IMR-90 (cell line): ENCODE measurements around the gene DTD1. TPM values are rescaled to one million over a fixed set of nuclear protein-coding genes. Genes with fewer than 3 reads are reported as not detected.

Experiments
- ATAC-seq: fragments of 200-7000 bp; cut with Tn5 transposase; 2 replicates; pipeline ENCODE4 v1.9.1; 2020; ENCODE audit warnings: low read depth, mild to moderate bottlenecking, moderate library complexity
- Bru-seq: library from RNA; stranded (reverse); fragments of 400-500 nt; gene quantifications from one replicate; lab custom pipeline; 2021; lab: Mats Ljungman, UMichigan
- BruChase-seq, 2 experiments: library from RNA; stranded (reverse); fragments of 400-500 nt; gene quantifications; one replicate each; lab custom pipeline; 2021; lab: Mats Ljungman, UMichigan
- BruUV-seq: library from RNA; stranded (reverse); fragments of 400-500 nt; replicated peaks from 2 replicates; lab custom pipeline; 2021; lab: Mats Ljungman, UMichigan
- CTCF ChIA-PET: fragments of 300-600 bp; formaldehyde crosslinking; extraction: SDS; loops from one replicate; lab custom pipeline; 2021; ENCODE audit warnings: antibody characterized with exemption; lab: Yijun Ruan, JAX
- POLR2A ChIA-PET: fragments of 300-600 bp; sonication (Branson Sonifier 250); formaldehyde crosslinking; loops from one replicate; lab custom pipeline; 2022; ENCODE audit warnings: antibody characterized with exemption; ENCODE audit not compliant: unreplicated experiment; lab: Charles Lee
- DNase-seq: peaks from one replicate; pipeline ENCODE4 v3.0.0; 2013
- H2AFZ ChIP-seq: replicated peaks from 2 replicates; pipeline ENCODE3; 2013; ENCODE audit warnings: low read length, mild to moderate bottlenecking; ENCODE audit not compliant: poor library complexity
- H2AK5ac ChIP-seq: 2 replicates; pipeline ENCODE4 v1.6.1; 2013; ENCODE audit warnings: low read depth, low read length, inconsistent platforms
- H2AK9ac ChIP-seq: replicated peaks from 2 replicates; pipeline ENCODE3; 2013; ENCODE audit warnings: mild to moderate bottlenecking, low read depth, low read length, moderate library complexity; ENCODE audit not compliant: poor library complexity
- H2BK120ac ChIP-seq: 2 replicates; pipeline ENCODE4 v1.6.1; 2013; ENCODE audit warnings: low read depth, low read length, inconsistent platforms
- H2BK15ac ChIP-seq: 3 replicates; pipeline ENCODE4 v1.6.1; 2013; ENCODE audit warnings: low read depth, low read length, inconsistent platforms
- H2BK20ac ChIP-seq: 2 replicates; pipeline ENCODE4 v1.6.1; 2013; ENCODE audit warnings: low read depth, mild to moderate bottlenecking, inconsistent platforms, low read length, moderate library complexity
- H2BK5ac ChIP-seq: 2 replicates; pipeline ENCODE4 v1.6.1; 2013; ENCODE audit warnings: mild to moderate bottlenecking, low read depth, low read length, inconsistent platforms; ENCODE audit not compliant: poor library complexity, severe bottlenecking
- H3K14ac ChIP-seq: replicated peaks from 2 replicates; pipeline ENCODE4 v1.6.1; 2013; ENCODE audit warnings: low read depth, low read length, inconsistent platforms
- H3K18ac ChIP-seq: 2 replicates; pipeline ENCODE4 v1.6.1; 2013; ENCODE audit warnings: low read depth, low read length, control low read depth
- H3K23ac ChIP-seq: 2 replicates; pipeline ENCODE4 v1.6.1; 2013; ENCODE audit warnings: low read depth, low read length, inconsistent platforms
- H3K27ac ChIP-seq: 2 replicates; pipeline ENCODE4 v1.5.1; 2013; ENCODE audit warnings: mild to moderate bottlenecking, control low read depth, low read length; ENCODE audit not compliant: insufficient read depth
- H3K27me3 ChIP-seq: 2 replicates; pipeline ENCODE4 v1.6.1; 2013; ENCODE audit warnings: low read length; ENCODE audit not compliant: control insufficient read depth, insufficient read depth
- H3K36me3 ChIP-seq: 2 replicates; pipeline ENCODE4 v1.6.1; 2013; ENCODE audit warnings: low read length, mixed read lengths; ENCODE audit not compliant: control insufficient read depth, insufficient read depth
- H3K4ac ChIP-seq: 2 replicates; pipeline ENCODE4 v1.6.1; 2013; ENCODE audit warnings: low read depth, low read length, inconsistent platforms
- H3K4me1 ChIP-seq: 2 replicates; pipeline ENCODE4 v1.6.1; 2013; ENCODE audit warnings: low read length, mixed read lengths; ENCODE audit not compliant: control insufficient read depth, insufficient read depth
- H3K4me2 ChIP-seq: 2 replicates; pipeline ENCODE4 v1.6.1; 2013; ENCODE audit warnings: low read depth, mild to moderate bottlenecking, control low read depth, low read length, moderate library complexity
- H3K4me3 ChIP-seq: 2 replicates; pipeline ENCODE4 v1.5.1; 2013; ENCODE audit warnings: low read depth, mild to moderate bottlenecking, control low read depth, low read length, moderate library complexity; ENCODE audit not compliant: insufficient read depth
- H3K56ac ChIP-seq: 2 replicates; pipeline ENCODE4 v1.6.1; 2013; ENCODE audit warnings: low read length, inconsistent platforms; ENCODE audit not compliant: insufficient read depth; ENCODE audit errors: extremely low read depth
- H3K79me1 ChIP-seq, 2 experiments: 2 replicates each; pipeline ENCODE4 v1.6.1; 2013; ENCODE audit warnings: low read length in 2 of 2, inconsistent platforms in 1 of 2, low read depth in 1 of 2
- H3K9ac ChIP-seq: 2 replicates; pipeline ENCODE4 v1.6.1; 2013; ENCODE audit warnings: low read depth, low read length, control low read depth
- H3K9me1 ChIP-seq: 2 replicates; pipeline ENCODE4 v1.6.1; 2013; ENCODE audit warnings: low read length, inconsistent platforms; ENCODE audit not compliant: insufficient read depth
- H3K9me3 ChIP-seq: 2 replicates; pipeline ENCODE4 v1.6.1; 2013; ENCODE audit warnings: low read length; ENCODE audit not compliant: control insufficient read depth, insufficient read depth
- H4K20me1 ChIP-seq: 2 replicates; pipeline ENCODE4 v1.6.1; 2013; ENCODE audit warnings: low read length, inconsistent platforms; ENCODE audit not compliant: insufficient read depth
- H4K5ac ChIP-seq: 2 replicates; pipeline ENCODE4 v1.6.1; 2013; ENCODE audit warnings: mild to moderate bottlenecking, low read depth, low read length, control low read depth
- H4K8ac ChIP-seq, 2 experiments: 2 replicates each; pipeline ENCODE4 v1.6.1; 2013; ENCODE audit warnings: low read depth in 2 of 2, low read length in 2 of 2, control low read depth in 1 of 2, inconsistent platforms in 1 of 2
- H4K91ac ChIP-seq: 2 replicates; pipeline ENCODE4 v1.6.1; 2013; ENCODE audit warnings: low read depth, low read length, inconsistent platforms; ENCODE audit not compliant: insufficient read depth
- CHD1 ChIP-seq: IDR thresholded peaks from 2 replicates; pipeline ENCODE4 v1.6.1; 2012; ENCODE audit warnings: low read depth, low read length, improper control_type of control experiment
- MAFK ChIP-seq: IDR thresholded peaks from 2 replicates; pipeline ENCODE4 v1.6.1; 2012; ENCODE audit warnings: low read depth, low read length, improper control_type of control experiment
- MAZ ChIP-seq: IDR thresholded peaks from 2 replicates; pipeline ENCODE4 v1.6.1; 2012; ENCODE audit warnings: low read depth, mild to moderate bottlenecking, low read length, improper control_type of control experiment, moderate library complexity, borderline replicate concordance
- MXI1 ChIP-seq: IDR thresholded peaks from 2 replicates; pipeline ENCODE4 v1.6.1; 2012; ENCODE audit warnings: low read depth, mild to moderate bottlenecking, low read length, moderate library complexity, borderline replicate concordance
- RAD21 ChIP-seq: IDR thresholded peaks from 2 replicates; pipeline ENCODE4 v1.6.1; 2012; ENCODE audit warnings: low read length, improper control_type of control experiment
- SMC3 ChIP-seq: fragments of 150-350 bp; IDR thresholded peaks from 2 replicates; pipeline ENCODE4 v1.6.1; 2016; ENCODE audit warnings: low read depth, mild to moderate bottlenecking, antibody characterized with exemption, low read length, moderate library complexity
- WGBS, 2 experiments: methylation state at CpG; one replicate each; pipeline versions ENCODE4 v1.1.5 to v1.1.7; 2013; ENCODE audit warnings: missing lambda C conversion rate in 2 of 2; ENCODE audit not compliant: insufficient read length in 1 of 2; ENCODE audit errors: extremely low coverage in 2 of 2; 5-methylcytosine and 5-hydroxymethylcytosine counted together
- dilution Hi-C: fragments of 300-500 bp; cut with HindIII; formaldehyde crosslinking; loops from one replicate; pipeline ENCODE4 v1.14.3; 2018; ENCODE audit warnings: low sequenced_read_pairs; ENCODE audit not compliant: unreplicated experiment
- in situ Hi-C: fragments of 300-500 bp; cut with MboI; formaldehyde crosslinking; loops from 3 replicates; pipeline ENCODE4 v1.14.3; 2019; ENCODE audit warnings: low sequenced_read_pairs, inconsistent platforms, mixed read lengths
- intact Hi-C: fragments of 100-400 bp; cut with micrococcal nuclease; formaldehyde crosslinking; loops from 2 replicates; pipeline ENCODE4 v1.10.0; 2022
- long read RNA-seq: library from polyadenylated mRNA; unstranded; transcript quantifications from one replicate; pipeline ENCODE4 v2.0.0, GENCODE V29; 2021; ENCODE audit not compliant: unreplicated experiment
- polyA plus RNA-seq, 3 experiments: library from polyadenylated mRNA; depleted of rRNA; stranded (reverse); fragments of >200 nt; gene quantifications; 2 replicates each; pipeline ENCODE4 v1.2.3, GENCODE V29; 2012; ENCODE audit warnings: low replicate concordance in 1 of 3
- total RNA-seq: library from RNA; depleted of rRNA; stranded (reverse); fragments of >200 nt; gene quantifications from 2 replicates; pipeline ENCODE4 v1.2.3, GENCODE V29; 2012; rRNA removed
- TF ChIP-seq, protein P1 (sequence below): fragments of 150-350 bp; IDR thresholded peaks from 2 replicates; pipeline ENCODE4 v1.6.1; 2016; ENCODE audit warnings: low read depth, mild to moderate bottlenecking, low read length, moderate library complexity, borderline replicate concordance
- TF ChIP-seq, protein P2 (sequence below): fragments of 150-350 bp; IDR thresholded peaks from 2 replicates; pipeline ENCODE4 v1.6.1; 2017; ENCODE audit warnings: mild to moderate bottlenecking, antibody characterized with exemption, low read length, low read depth
- TF ChIP-seq, protein P3 (sequence below): conservative IDR thresholded peaks from 2 replicates; pipeline ENCODE4 v1.5.1; 2012; ENCODE audit warnings: mild to moderate bottlenecking, low read depth, low read length, improper control_type of control experiment

DTD1 gene, protein sequence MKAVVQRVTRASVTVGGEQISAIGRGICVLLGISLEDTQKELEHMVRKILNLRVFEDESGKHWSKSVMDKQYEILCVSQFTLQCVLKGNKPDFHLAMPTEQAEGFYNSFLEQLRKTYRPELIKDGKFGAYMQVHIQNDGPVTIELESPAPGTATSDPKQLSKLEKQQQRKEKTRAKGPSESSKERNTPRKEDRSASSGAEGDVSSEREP
- 101 and 124 TPM in 2 replicates for total RNA-seq
- polyA plus RNA-seq (2012; rRNA removed) = 59.6 and 73.1 TPM in 2 replicates
- 47.9 and 62.5 TPM in 2 replicates for polyA plus RNA-seq (2012; cell fraction: cytosol; rRNA removed)
- polyA plus RNA-seq (2012; cell fraction: nucleus; rRNA removed; ENCODE audit: low replicate concordance) = 13.1 and 29.2 TPM in 2 replicates
- Bru-seq, nascent RNA = percentile 68 among the genes with signal in this experiment
- BruChase-seq, experiment 1, labeled RNA remaining after a 6-hour chase = percentile 52 among the genes with signal in this experiment
- percentile 52 among the genes with signal in this experiment for BruChase-seq, experiment 2, labeled RNA remaining after a 2-hour chase
- long read RNA-seq, transcript DTD1-201 (6 exons, 1,387 nt) = major isoform, 30 of 36 reads
- long read RNA-seq, partial matches to known transcripts = 1 of 36 reads
- long read RNA-seq, other reads (novel, unspliced or antisense) = 4 of 36 reads

DNA sequence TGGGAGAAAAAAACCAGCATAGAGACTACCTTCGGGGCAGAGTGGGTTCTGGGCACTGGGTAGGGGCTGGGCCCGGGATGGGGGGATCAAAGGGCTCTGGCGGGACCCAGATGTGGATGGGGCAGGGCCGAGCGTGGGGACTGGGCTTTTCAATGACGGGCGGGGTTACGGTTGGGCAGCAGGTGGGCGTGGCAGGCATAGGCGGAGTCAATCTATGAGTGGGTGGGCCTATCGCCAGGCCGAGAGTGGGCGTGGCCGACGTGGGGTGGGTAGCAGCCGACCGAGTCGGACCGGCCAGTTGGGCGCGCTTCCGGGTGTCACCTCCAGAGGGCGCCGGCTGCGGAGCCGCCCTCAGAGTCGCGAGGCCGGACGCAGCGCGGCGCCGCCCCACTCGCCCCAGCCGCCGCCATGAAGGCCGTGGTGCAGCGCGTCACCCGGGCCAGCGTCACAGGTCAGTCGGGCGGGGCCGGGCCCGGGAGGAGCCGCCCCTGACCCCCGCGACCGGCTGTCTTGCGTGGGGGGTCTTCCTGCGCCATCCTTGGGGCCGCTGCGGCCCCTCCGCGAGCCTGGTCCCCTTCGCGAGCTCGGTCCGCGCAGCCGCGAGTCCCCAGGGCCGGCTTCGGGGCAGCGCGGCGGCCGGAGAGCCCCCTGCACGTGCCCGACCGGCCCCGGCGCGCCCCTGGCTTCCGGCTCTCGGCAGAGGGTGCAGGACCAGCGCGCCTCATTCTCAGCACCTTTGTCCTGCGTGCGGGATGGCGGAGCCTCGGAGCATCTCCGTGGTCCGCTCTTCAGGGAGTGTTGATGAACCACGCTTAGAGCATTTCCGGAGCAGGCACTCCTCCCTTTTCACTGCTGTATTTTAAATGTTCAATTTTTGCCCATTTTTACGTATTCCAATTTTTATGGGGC, at the start of gene DTD1:
Gene DTD1 (plus strand): TSS at position 390 of the 909 bp plus-strand sequence. CDS start 19 bp downstream, at position 409.
- Histone ChIP-seq H3K27ac (peak within 1 kb of the TSS; percentile 41), H4K20me1 (no peaks in the 10 kb centered on the region), H2BK15ac (no peak within 1 kb of the TSS), H2AFZ (peak within 1 kb of the TSS; percentile 93), H2AK9ac (peak within 1 kb of the TSS; percentile 96), H3K23ac (peak within 1 kb of the TSS; percentile 86), H3K27me3 (no peaks in the 10 kb centered on the region), H3K9ac (peak within 1 kb of the TSS; percentile 72), H3K18ac (no peak within 1 kb of the TSS), H3K4me1 (no peaks in the 10 kb centered on the region), H2BK120ac (no peak within 1 kb of the TSS; the same call in 1 of the 2 replicates), H2AK5ac (no peak within 1 kb of the TSS), H2BK20ac (no peak within 1 kb of the TSS), H3K9me1 (no peaks in the 10 kb centered on the region; the same call in 1 of the 2 replicates), H3K4me2 (peak within 1 kb of the TSS; percentile 68), H4K8ac (peak within 1 kb of the TSS; percentile 46 to 85), H3K14ac (peak within 1 kb of the TSS; percentile 74), H2BK5ac (peak within 1 kb of the TSS; percentile 3), H3K4ac (peak within 1 kb of the TSS; percentile 69), H3K79me1 (peaks cover 7 to 24% of the 10 kb centered on the region in 2 experiments; a peak in 2 of 4 replicates), H3K56ac (no peak within 1 kb of the TSS), H3K9me3 (no peaks in the 10 kb centered on the region), H4K91ac (peak within 1 kb of the TSS; percentile 53; the same call in 1 of the 2 replicates), H4K5ac (peak within 1 kb of the TSS; percentile 13), H3K36me3 (no peaks in the 10 kb centered on the region), H3K4me3 (peak within 1 kb of the TSS; percentile 75)
- dilution Hi-C loops (no loop called here), intact Hi-C loops (loop anchor here (5.0 kb wide), 1 partner anchor 994 kb away; no protein-coding TSS in a partner anchor), in situ Hi-C loops (no loop called here)
- 0% methylated on average over 50 of the region's 88 CpGs; no CpG with 5 or more reads in 1 of the 2 experiments for WGBS, 2 experiments
- ChIA-PET POLR2A (no interaction called here), CTCF (no interaction called here)
- BruUV-seq = no TSS peak
- ATAC-seq (peak; percentile 97), DNase-seq (peak; percentile 81)
- TF ChIP-seq RAD21 (no peak), MAZ (peak; percentile 56; the same call in 1 of the 2 replicates), MXI1 (peak; percentile 49; the same call in 1 of the 2 replicates), CHD1 (no peak), MAFK (no peak), SMC3 (no peak)
- TF ChIP-seq, protein P1, sequence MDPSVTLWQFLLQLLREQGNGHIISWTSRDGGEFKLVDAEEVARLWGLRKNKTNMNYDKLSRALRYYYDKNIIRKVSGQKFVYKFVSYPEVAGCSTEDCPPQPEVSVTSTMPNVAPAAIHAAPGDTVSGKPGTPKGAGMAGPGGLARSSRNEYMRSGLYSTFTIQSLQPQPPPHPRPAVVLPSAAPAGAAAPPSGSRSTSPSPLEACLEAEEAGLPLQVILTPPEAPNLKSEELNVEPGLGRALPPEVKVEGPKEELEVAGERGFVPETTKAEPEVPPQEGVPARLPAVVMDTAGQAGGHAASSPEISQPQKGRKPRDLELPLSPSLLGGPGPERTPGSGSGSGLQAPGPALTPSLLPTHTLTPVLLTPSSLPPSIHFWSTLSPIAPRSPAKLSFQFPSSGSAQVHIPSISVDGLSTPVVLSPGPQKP = no peak
- TF ChIP-seq, protein P2, sequence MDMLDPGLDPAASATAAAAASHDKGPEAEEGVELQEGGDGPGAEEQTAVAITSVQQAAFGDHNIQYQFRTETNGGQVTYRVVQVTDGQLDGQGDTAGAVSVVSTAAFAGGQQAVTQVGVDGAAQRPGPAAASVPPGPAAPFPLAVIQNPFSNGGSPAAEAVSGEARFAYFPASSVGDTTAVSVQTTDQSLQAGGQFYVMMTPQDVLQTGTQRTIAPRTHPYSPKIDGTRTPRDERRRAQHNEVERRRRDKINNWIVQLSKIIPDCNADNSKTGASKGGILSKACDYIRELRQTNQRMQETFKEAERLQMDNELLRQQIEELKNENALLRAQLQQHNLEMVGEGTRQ = peak; percentile 29; the same call in 1 of the 2 replicates
- TF ChIP-seq, protein P3, sequence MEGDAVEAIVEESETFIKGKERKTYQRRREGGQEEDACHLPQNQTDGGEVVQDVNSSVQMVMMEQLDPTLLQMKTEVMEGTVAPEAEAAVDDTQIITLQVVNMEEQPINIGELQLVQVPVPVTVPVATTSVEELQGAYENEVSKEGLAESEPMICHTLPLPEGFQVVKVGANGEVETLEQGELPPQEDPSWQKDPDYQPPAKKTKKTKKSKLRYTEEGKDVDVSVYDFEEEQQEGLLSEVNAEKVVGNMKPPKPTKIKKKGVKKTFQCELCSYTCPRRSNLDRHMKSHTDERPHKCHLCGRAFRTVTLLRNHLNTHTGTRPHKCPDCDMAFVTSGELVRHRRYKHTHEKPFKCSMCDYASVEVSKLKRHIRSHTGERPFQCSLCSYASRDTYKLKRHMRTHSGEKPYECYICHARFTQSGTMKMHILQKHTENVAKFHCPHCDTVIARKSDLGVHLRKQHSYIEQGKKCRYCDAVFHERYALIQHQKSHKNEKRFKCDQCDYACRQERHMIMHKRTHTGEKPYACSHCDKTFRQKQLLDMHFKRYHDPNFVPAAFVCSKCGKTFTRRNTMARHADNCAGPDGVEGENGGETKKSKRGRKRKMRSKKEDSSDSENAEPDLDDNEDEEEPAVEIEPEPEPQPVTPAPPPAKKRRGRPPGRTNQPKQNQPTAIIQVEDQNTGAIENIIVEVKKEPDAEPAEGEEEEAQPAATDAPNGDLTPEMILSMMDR = peak; percentile 62
